GM23338 (cell line): Measurements from ENCODE around the gene CD300C. TPM values are rescaled to one million over a fixed set of nuclear protein-coding genes. Genes with fewer than 3 reads are reported as not detected.

Experiments used
- ATAC-seq: fragments of 200-7000 bp; cut with Tn5 transposase; 3 replicates; pipeline ENCODE4 v1.9.1; 2020
- DNase-seq: peaks from one replicate; pipeline ENCODE4 v3.0.0-alpha.2; 2015; ENCODE audit warnings: low spot score
- H2AFZ ChIP-seq: fragments of 200-600 bp; sonication (generic); 2 replicates; pipeline ENCODE4 v1.8.0; 2016; ENCODE audit warnings: antibody characterized with exemption, mild to moderate bottlenecking, moderate library complexity
- H3F3A ChIP-seq: fragments of 200-600 bp; sonication (generic); replicated peaks from 2 replicates; pipeline ENCODE4 v1.8.0; 2017; ENCODE audit warnings: antibody characterized with exemption, mixed run types, low read depth
- H3K27ac ChIP-seq: fragments of 200-600 bp; sonication (generic); 2 replicates; pipeline ENCODE4 v1.6.1; 2016; ENCODE audit warnings: low read depth
- H3K27me3 ChIP-seq: fragments of 200-600 bp; sonication (generic); 2 replicates; pipeline ENCODE4 v1.8.0; 2016; ENCODE audit warnings: mild to moderate bottlenecking, mixed run types, moderate library complexity; ENCODE audit not compliant: insufficient read depth
- H3K36me3 ChIP-seq: fragments of 200-600 bp; sonication (generic); 2 replicates; pipeline ENCODE4 v1.8.0; 2016; ENCODE audit warnings: mild to moderate bottlenecking; ENCODE audit not compliant: insufficient read depth
- H3K4me1 ChIP-seq: fragments of 200-600 bp; sonication (generic); 2 replicates; pipeline ENCODE4 v1.8.0; 2016; ENCODE audit warnings: mild to moderate bottlenecking, moderate library complexity; ENCODE audit not compliant: insufficient read depth
- H3K4me2 ChIP-seq: fragments of 200-600 bp; sonication (generic); 2 replicates; pipeline ENCODE4 v1.7.1; 2017; ENCODE audit warnings: mixed run types
- H3K4me3 ChIP-seq: fragments of 200-600 bp; sonication (generic); 2 replicates; pipeline ENCODE4 v1.6.1; 2016; ENCODE audit warnings: mixed run types
- H3K79me2 ChIP-seq: fragments of 200-600 bp; sonication (generic); replicated peaks from 2 replicates; pipeline ENCODE4 v1.8.0; 2017; ENCODE audit warnings: mild to moderate bottlenecking; ENCODE audit not compliant: insufficient read depth
- H3K9me2 ChIP-seq: fragments of 200-600 bp; sonication (generic); 2 replicates; pipeline ENCODE4 v1.8.0; 2017; ENCODE audit not compliant: insufficient read depth
- H4K20me1 ChIP-seq: fragments of 200-600 bp; sonication (generic); replicated peaks from 2 replicates; pipeline ENCODE4 v1.8.0; 2017; ENCODE audit warnings: mild to moderate bottlenecking; ENCODE audit not compliant: insufficient read depth
- H3K27ac Mint-ChIP-seq: 2 replicates; pipeline ENCODE4 v1.8.0; 2020; ENCODE audit warnings: inconsistent platforms, mild to moderate bottlenecking, moderate library complexity, mixed read lengths
- H3K27me3 Mint-ChIP-seq: 3 replicates; pipeline ENCODE4 v1.8.0; 2022; ENCODE audit warnings: low read depth, mild to moderate bottlenecking, moderate library complexity, mixed read lengths, inconsistent platforms; ENCODE audit not compliant: insufficient read depth, poor library complexity
- H3K36me3 Mint-ChIP-seq: 3 replicates; pipeline ENCODE4 v1.8.0; 2021; ENCODE audit warnings: low read depth, mild to moderate bottlenecking, inconsistent platforms, moderate library complexity, mixed read lengths
- H3K4me1 Mint-ChIP-seq: 3 replicates; pipeline ENCODE4 v1.8.0; 2020; ENCODE audit warnings: mild to moderate bottlenecking, inconsistent platforms, mixed read lengths
- H3K4me3 Mint-ChIP-seq: 3 replicates; pipeline ENCODE4 v1.8.0; 2021; ENCODE audit warnings: moderate library complexity, mild to moderate bottlenecking, inconsistent platforms, mixed read lengths
- H3K9me3 Mint-ChIP-seq: 3 replicates; pipeline ENCODE4 v1.8.0; 2020; ENCODE audit warnings: moderate library complexity, mild to moderate bottlenecking, inconsistent platforms, mixed read lengths
- CREB1 ChIP-seq: fragments of 250-450 bp; sonication (Bioruptor Pico); IDR thresholded peaks from 2 replicates; pipeline ENCODE4 v1.5.0; 2020; ENCODE audit warnings: low read depth, mild to moderate bottlenecking, moderate library complexity
- CTCF ChIP-seq, 2 experiments: fragments of 200-600 bp in 1 of 2; sonication (generic) in 1 of 2; conservative IDR thresholded peaks; 2 replicates each; pipeline versions ENCODE4 v1.5.1 to v1.6.1; 2016 to 2017; ENCODE audit warnings: antibody characterized with exemption in 2 of 2, low read depth in 2 of 2, mild to moderate bottlenecking in 2 of 2, moderate library complexity in 1 of 2
- ETS1 ChIP-seq: IDR thresholded peaks from 2 replicates; pipeline ENCODE4 v1.6.1; 2016; ENCODE audit warnings: antibody characterized with exemption
- EZH2phosphoT487 ChIP-seq: fragments of 200-600 bp; sonication (generic); IDR thresholded peaks from one replicate; pipeline ENCODE4 v1.8.1; 2018; ENCODE audit warnings: antibody characterized with exemption; ENCODE audit not compliant: unreplicated experiment
- JUNB ChIP-seq: IDR thresholded peaks from one replicate; pipeline ENCODE4 v1.6.1; 2016; ENCODE audit warnings: antibody characterized with exemption; ENCODE audit not compliant: unreplicated experiment
- NANOG ChIP-seq: IDR thresholded peaks from 2 replicates; pipeline ENCODE4 v1.6.1; 2016; ENCODE audit warnings: antibody characterized with exemption, borderline replicate concordance
- POLR2AphosphoS5 ChIP-seq: IDR thresholded peaks from 2 replicates; pipeline ENCODE4 v1.6.1; 2016; ENCODE audit warnings: antibody characterized with exemption, low read depth
- REST ChIP-seq: IDR thresholded peaks from one replicate; pipeline ENCODE4 v1.6.1; 2018; ENCODE audit warnings: antibody characterized with exemption; ENCODE audit not compliant: unreplicated experiment
- ZNF114 ChIP-seq: fragments of 250-450 bp; sonication (Bioruptor Pico); IDR thresholded peaks from 2 replicates; pipeline ENCODE4 v1.5.0; 2020; ENCODE audit warnings: mild to moderate bottlenecking, moderate library complexity
- ZNF331 ChIP-seq: fragments of 250-450 bp; sonication (Bioruptor Pico); IDR thresholded peaks from 2 replicates; pipeline ENCODE4 v1.5.0; 2020; ENCODE audit warnings: low read depth, mild to moderate bottlenecking, moderate library complexity
- long read RNA-seq: library from polyadenylated mRNA; unstranded; transcript quantifications from one replicate; pipeline ENCODE4 v2.0.0, GENCODE V29; 2020; ENCODE audit not compliant: unreplicated experiment
- polyA plus RNA-seq: library from polyadenylated mRNA; unstranded; fragments of >200 nt; fragmentation: Nextera tagmentation; extraction: Ambion mirVana; gene quantifications from 2 replicates; pipeline ENCODE4 v1.2.1, GENCODE V29; 2016
- total RNA-seq: library from RNA; depleted of rRNA; stranded (reverse); fragments of >200 nt; shearing (Covaris generic); gene quantifications from 2 replicates; pipeline ENCODE4 v1.2.3, GENCODE V29; 2014; rRNA removed

The CD300C gene
- total RNA-seq = not detected in 2 replicates
- polyA plus RNA-seq = not detected in 2 replicates
- long read RNA-seq = 0 reads

GRCh38 chr17:74545843-74546230 lies at the start of gene CD300C:
Gene CD300C, minus strand, starts transcription at chr17:74546115. Its CDS starts 333 bp downstream, at chr17:74545782.
- no peaks in the 10 kb centered on the region for H3K4me1 ChIP-seq
- H3K27ac ChIP-seq = no peak within 1 kb of the TSS
- no peak within 1 kb of the TSS for H3K27ac Mint-ChIP-seq
- no peaks in the 10 kb centered on the region for H3K36me3 ChIP-seq
- DNase-seq (no peak), ATAC-seq (no peak)
- H3F3A ChIP-seq = no peaks in the 10 kb centered on the region
- no peak within 1 kb of the TSS for H2AFZ ChIP-seq
- TF ChIP-seq NANOG (no peak), POLR2AphosphoS5 (no peak), CREB1 (CRISPR knock-in tag) (no peak), ZNF331 (CRISPR knock-in tag) (no peak), ETS1 (no peak)
- no peaks in the 10 kb centered on the region for H3K27me3 ChIP-seq
- H3K9me3 Mint-ChIP-seq = no peaks in the 10 kb centered on the region; the same call in 2 of the 3 replicates
- no peak within 1 kb of the TSS for H3K4me3 ChIP-seq
- no peaks in the 10 kb centered on the region for H3K79me2 ChIP-seq
- no peak within 1 kb of the TSS for H3K4me2 ChIP-seq
- H3K4me3 Mint-ChIP-seq = no peak within 1 kb of the TSS
- no peaks in the 10 kb centered on the region for H3K9me2 ChIP-seq
- H3K4me1 Mint-ChIP-seq = peaks cover 5% of the 10 kb centered on the region; the same call in 1 of the 3 replicates
- no peaks in the 10 kb centered on the region for H4K20me1 ChIP-seq
- H3K27me3 Mint-ChIP-seq = peaks cover 10% of the 10 kb centered on the region
- H3K36me3 Mint-ChIP-seq = no peaks in the 10 kb centered on the region

GRCh38 chr17:74595037-74595750 lies 49.3 kb upstream of the CD300C start:
- no peak overlapping the region for H3K4me3 ChIP-seq
- Mint-ChIP-seq H3K4me1 (peaks cover 5% of the 10 kb centered on the region; the same call in 2 of the 3 replicates), H3K36me3 (no peaks in the 10 kb centered on the region), H3K27me3 (peaks cover 13% of the 10 kb centered on the region), H3K27ac (no peak overlapping the region), H3K9me3 (no peaks in the 10 kb centered on the region), H3K4me3 (no peak overlapping the region)
- H3F3A ChIP-seq = no peaks in the 10 kb centered on the region
- H3K36me3 ChIP-seq = no peaks in the 10 kb centered on the region
- no peak overlapping the region for H2AFZ ChIP-seq
- no peaks in the 10 kb centered on the region for H3K27me3 ChIP-seq
- ATAC-seq (no peak), DNase-seq (no peak)
- no peak overlapping the region for H3K4me2 ChIP-seq
- no peaks in the 10 kb centered on the region for H3K79me2 ChIP-seq
- no peaks in the 10 kb centered on the region for H3K4me1 ChIP-seq
- no peak overlapping the region for H3K27ac ChIP-seq
- H3K9me2 ChIP-seq = no peaks in the 10 kb centered on the region
- H4K20me1 ChIP-seq = no peaks in the 10 kb centered on the region
- TF ChIP-seq CTCF (conservative IDR thresholded peaks at IDR 0.05; ENCODE audit: low read depth in 2 of 2) (no peak), EZH2phosphoT487 (no peak), CREB1 (CRISPR knock-in tag) (no peak), ZNF331 (CRISPR knock-in tag) (no peak), REST (no peak), JUNB (no peak), ZNF114 (CRISPR knock-in tag) (no peak)
